Measurements from ENCODE around the gene ALDH6A1.

- TF ChIP-seq RFX5 (IDR thresholded peaks at IDR 0.05; ENCODE audit: borderline replicate concordance, low read depth, low read length) (no peak), CTBP2 (IDR thresholded peaks at IDR 0.05; ENCODE audit: borderline replicate concordance, insufficient read depth, insufficient read length, low read length) (no peak)
Measured at GRCh38 chr14:74064883-74065282, 19.4 kb downstream of the ALDH6A1 start.
